Measurements from ENCODE around the gene PGBD5. TPM values are rescaled to one million over a fixed set of nuclear protein-coding genes. Genes with fewer than 3 reads are reported as not detected.

The PGBD5 gene
- total RNA-seq, 4 donors from 2014 or later = 0.79 to 2.6 (median 1.1) TPM

DNA sequence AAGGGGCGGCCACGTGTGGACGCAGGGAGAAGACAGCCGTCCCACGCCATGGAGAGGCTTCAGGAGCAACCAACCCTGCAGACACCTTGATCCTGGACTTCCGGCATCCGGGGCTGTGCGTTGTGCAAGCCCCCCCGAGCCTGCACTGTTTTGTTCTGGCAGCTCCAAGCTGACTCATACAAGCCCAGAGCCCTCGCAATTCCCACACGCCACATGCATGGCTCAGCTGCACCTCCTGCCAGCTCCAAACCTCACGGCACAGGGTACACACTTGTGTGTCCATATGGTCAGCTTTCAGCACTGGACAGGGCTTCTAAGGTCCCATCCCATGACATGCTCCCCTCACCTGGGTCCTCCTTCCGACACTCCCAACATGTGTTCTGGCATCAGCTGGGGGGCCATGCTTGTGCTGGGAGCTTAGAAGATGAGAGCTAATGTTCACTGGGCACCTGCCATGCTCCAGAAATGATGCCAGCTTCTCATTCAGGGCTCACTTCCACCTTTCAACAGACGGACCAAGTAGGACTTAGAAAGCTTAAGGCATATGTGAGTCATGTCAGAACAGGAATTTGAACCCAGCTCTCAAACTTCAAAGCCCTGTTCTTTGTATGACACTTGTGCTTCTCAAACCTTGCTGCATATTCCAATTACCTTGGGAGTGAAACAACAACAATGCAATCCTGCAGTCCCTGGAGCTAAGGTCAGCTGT is 137.3 kb downstream of the PGBD5 start:
- TF ChIP-seq POLR2AphosphoS5 (IDR thresholded peaks at IDR 0.05) = no peak
- no peak for TF ChIP-seq POLR2A (IDR thresholded peaks at IDR 0.05)
- no peak for TF ChIP-seq EP300 (IDR thresholded peaks at IDR 0.05; ENCODE audit: low read depth)
- TF ChIP-seq, protein P1, sequence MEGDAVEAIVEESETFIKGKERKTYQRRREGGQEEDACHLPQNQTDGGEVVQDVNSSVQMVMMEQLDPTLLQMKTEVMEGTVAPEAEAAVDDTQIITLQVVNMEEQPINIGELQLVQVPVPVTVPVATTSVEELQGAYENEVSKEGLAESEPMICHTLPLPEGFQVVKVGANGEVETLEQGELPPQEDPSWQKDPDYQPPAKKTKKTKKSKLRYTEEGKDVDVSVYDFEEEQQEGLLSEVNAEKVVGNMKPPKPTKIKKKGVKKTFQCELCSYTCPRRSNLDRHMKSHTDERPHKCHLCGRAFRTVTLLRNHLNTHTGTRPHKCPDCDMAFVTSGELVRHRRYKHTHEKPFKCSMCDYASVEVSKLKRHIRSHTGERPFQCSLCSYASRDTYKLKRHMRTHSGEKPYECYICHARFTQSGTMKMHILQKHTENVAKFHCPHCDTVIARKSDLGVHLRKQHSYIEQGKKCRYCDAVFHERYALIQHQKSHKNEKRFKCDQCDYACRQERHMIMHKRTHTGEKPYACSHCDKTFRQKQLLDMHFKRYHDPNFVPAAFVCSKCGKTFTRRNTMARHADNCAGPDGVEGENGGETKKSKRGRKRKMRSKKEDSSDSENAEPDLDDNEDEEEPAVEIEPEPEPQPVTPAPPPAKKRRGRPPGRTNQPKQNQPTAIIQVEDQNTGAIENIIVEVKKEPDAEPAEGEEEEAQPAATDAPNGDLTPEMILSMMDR (IDR thresholded peaks at IDR 0.05) = no peak
- no peaks in the 10 kb centered on the region for H3K36me3 ChIP-seq
- intact Hi-C loops (cut with DNase I; ENCODE audit: low total_unique reads) (no loop called here), in situ Hi-C loops (cut with MboI; ENCODE audit: low pct_ligation_motif_present in 1 of 4, low pct_unique_long_range_greater_than_20kb in 1 of 4, low sequenced_read_pairs in 3 of 4) (no loop called here)
- H3K27me3 ChIP-seq = peaks cover 19% of the 10 kb centered on the region
- H3K27ac ChIP-seq = no peak overlapping the region
- WGBS, 2 donors (ENCODE audit: low coverage in 1 of 2) = 94% methylated on average over 14 of the region's 14 CpGs; no CpG with 5 or more reads in 1 of the 2 donors
- H3K4me3 ChIP-seq = no peak overlapping the region
- no peaks in the 10 kb centered on the region for H3K4me1 ChIP-seq
- no peaks in the 10 kb centered on the region for H3K9me3 ChIP-seq
- no peak for DNase-seq

DNA sequence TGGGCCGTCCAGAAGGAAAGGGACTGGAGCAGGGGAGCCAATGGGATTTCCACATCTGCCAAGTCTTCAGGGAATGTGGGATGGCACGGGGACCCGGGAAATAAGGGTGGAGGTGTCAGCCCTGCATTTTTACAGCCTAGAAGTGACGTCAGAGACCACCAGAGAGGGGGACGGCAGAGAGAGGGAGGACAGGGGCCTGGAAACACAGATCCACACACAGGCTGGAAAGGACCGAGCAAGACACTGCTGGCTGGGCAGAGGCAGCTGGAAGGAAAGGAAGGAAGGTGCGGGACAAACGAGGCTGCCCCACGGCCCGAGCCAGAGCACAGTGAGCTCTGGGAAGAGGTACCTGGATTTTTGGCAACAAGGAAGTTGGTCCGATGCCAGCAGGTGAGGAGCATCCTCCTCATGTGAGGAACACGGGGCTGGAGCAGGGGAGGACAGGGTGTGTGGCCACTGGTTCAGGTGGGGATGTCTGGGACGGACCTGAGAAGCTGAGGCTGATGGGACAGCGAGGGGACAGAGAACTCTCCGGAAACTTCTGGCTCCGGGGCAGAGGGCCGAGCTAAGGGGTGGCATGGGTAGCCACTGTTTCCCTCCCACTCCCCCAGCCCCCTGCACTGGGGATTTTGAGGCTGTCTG is 138.3 kb downstream of the PGBD5 start:
- H3K9me3 ChIP-seq = no peaks in the 10 kb centered on the region
- intact Hi-C loops (cut with DNase I; ENCODE audit: low total_unique reads) (no loop called here), in situ Hi-C loops (cut with MboI; ENCODE audit: low pct_ligation_motif_present in 1 of 4, low pct_unique_long_range_greater_than_20kb in 1 of 4, low sequenced_read_pairs in 3 of 4) (no loop called here)
- TF ChIP-seq POLR2A (IDR thresholded peaks at IDR 0.05) (no peak), EP300 (IDR thresholded peaks at IDR 0.05; ENCODE audit: low read depth) (no peak)
- no peak overlapping the region for H3K27ac ChIP-seq
- WGBS, 2 donors (ENCODE audit: low coverage in 1 of 2) = 70% methylated on average over 9 to 17 of the region's 17 CpGs
- no peak overlapping the region for H3K4me3 ChIP-seq
- H3K27me3 ChIP-seq = peaks cover 13% of the 10 kb centered on the region
- DNase-seq = no peak
- H3K36me3 ChIP-seq = no peaks in the 10 kb centered on the region
- H3K4me1 ChIP-seq = no peaks in the 10 kb centered on the region

DNA sequence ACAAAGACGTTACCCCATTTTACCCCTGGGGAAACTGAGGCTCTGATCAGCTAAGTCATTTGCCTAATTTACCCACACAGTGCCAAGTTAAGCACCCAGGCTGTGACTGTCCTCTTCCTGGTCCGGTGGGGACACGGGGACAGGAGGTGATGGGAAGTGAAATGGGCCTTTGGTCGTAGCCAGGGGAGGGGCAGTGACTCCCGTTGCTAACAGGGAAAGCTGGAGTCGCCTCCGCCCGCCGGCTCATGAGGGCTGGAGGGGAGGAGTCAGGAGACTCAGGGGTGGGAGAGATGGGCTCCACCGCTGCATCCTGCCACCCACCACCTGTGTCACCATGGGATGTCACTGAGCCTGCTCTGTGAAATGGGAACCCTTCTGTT is 139.3 kb downstream of the PGBD5 start:
- Histone ChIP-seq H3K4me3 (no peak overlapping the region), H3K27ac (no peak overlapping the region), H3K27me3 (peaks cover 13% of the 10 kb centered on the region), H3K4me1 (peaks cover 0 to 9% (median 6%) of the 10 kb centered on the region in 4 donors), H3K36me3 (no peaks in the 10 kb centered on the region), H3K9me3 (no peaks in the 10 kb centered on the region)
- in situ Hi-C loops (cut with MboI; ENCODE audit: low pct_ligation_motif_present in 1 of 4, low pct_unique_long_range_greater_than_20kb in 1 of 4, low sequenced_read_pairs in 3 of 4) (no loop called here), intact Hi-C loops (cut with DNase I; ENCODE audit: low total_unique reads) (no loop called here)
- DNase-seq = no peak
- TF ChIP-seq, protein P1 (IDR thresholded peaks at IDR 0.05) = no peak
- WGBS, 2 donors (ENCODE audit: low coverage in 1 of 2) = 80% methylated on average over 6 of the region's 10 CpGs; no CpG with 5 or more reads in 1 of the 2 donors

DNA sequence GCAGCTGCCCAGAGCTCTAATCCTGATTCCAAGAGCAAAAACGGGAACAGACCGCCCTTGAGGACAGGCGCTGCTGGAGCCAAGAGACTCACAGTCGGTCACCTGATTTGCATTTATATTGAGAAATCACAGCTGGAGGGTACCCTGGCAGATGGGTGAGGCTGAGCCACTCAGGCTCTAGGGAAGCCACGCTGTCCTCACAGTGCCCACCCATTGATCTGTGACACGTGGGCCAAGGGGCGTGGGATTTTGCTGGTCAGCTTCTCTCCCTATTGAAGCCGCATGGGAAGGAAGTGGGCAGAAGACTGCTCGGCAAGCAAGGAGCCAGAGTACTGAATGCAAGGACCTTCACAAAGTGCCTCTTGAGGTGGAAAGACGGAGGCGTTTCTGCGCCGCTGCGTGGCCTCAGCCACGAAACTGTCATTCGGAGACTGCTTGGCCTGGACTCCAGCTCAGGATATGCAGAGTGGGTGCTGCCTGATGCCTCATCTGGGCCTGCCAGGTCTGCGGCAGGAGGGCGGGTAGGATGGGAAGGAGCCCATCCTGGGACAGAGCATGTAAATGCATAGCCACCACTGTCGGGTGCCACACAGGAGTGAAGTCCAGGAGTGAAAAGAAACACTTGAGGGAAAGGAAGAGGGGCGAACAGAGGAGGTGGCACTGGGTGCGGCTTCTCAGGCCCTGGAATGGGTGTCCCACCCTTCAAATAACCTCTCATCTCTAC is 139.8 kb downstream of the PGBD5 start:
- Histone ChIP-seq H3K36me3 (no peaks in the 10 kb centered on the region), H3K4me3 (no peak overlapping the region), H3K9me3 (no peaks in the 10 kb centered on the region), H3K4me1 (peaks cover 4 to 14% (median 11%) of the 10 kb centered on the region in 4 donors), H3K27me3 (peaks cover 13% of the 10 kb centered on the region), H3K27ac (no peak overlapping the region)
- no peak for DNase-seq
- 90 to 100% methylated on average over 1 to 20 of the region's 21 CpGs for WGBS, 2 donors (ENCODE audit: low coverage in 1 of 2)
- intact Hi-C loops (cut with DNase I; ENCODE audit: low total_unique reads) (no loop called here), in situ Hi-C loops (cut with MboI; ENCODE audit: low pct_ligation_motif_present in 1 of 4, low pct_unique_long_range_greater_than_20kb in 1 of 4, low sequenced_read_pairs in 3 of 4) (no loop called here)
- TF ChIP-seq, protein P1 (IDR thresholded peaks at IDR 0.05) = no peak
- TF ChIP-seq POLR2AphosphoS5 (IDR thresholded peaks at IDR 0.05) (no peak), EP300 (IDR thresholded peaks at IDR 0.05; ENCODE audit: low read depth) (no peak), POLR2A (IDR thresholded peaks at IDR 0.05) (no peak)

Data from transverse colon (tissue), 4 donors.